NCI-H345 treated with DMSO at 0.1 percent for 48 hours (cell line): ENCODE results near the gene NFU1.

Source experiments
- DNase-seq: peaks from one replicate; lab custom pipeline; 2025; ENCODE audit not compliant: unreplicated experiment; lab: John Stamatoyannopoulos, UW

The NFU1 gene

DNA sequence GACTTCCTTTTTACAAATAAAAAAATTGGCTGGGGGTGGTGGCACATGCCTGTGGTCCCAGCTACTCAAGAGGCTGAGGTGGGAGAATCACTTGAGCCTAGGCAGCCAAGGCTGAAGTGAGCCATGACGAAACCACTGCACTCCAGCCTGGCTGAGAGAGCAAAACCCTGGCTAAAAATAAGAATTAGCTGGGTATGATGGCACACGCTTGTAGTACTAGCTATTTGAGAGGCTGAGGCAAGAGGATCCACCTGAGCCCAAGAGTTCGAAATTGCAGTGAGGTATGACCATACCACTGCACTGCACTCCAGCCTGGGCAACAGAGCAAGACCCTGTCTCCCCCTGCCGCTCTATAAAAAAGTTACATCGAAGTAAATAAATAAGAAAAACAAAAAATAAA, 83.9 kb downstream of the NFU1 start:
- no peak for DNase-seq

DNA sequence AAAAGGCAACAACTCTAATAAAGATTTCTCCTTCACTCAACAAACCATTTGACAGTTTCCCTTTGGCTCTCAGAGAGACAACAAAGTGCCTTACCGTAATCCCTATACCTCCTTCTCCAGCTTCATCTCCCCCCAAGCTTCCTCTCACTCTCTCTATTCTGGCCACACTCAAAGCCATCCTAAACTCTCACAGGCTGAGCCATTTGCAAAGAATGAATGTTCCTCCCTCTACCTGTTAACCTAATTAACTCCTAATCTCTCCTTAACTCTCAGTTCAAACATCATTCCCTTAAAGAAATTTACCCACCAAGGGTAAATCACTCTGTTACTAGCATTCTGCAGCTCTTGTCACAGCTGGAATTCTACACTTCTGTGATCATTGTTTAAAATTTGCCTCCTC, 88.5 kb downstream of the NFU1 start:
- DNase-seq = no peak
